Gastrocnemius medialis (tissue), 4 donors: Measurements from ENCODE around the gene CHERP. TPM values are rescaled to one million over a fixed set of nuclear protein-coding genes. Genes with fewer than 3 reads are reported as not detected.

Experiments
- ATAC-seq, 2 donors: fragments of 150-250 bp; one replicate each; pipeline ENCODE4 v1.9.1; 2016
- DNase-seq, 2 donors: peaks; one replicate each; pipeline ENCODE4 v3.0.0-alpha.2; 2019
- H3K27ac ChIP-seq, 4 donors: fragments of 200-600 bp; sonication (generic); 1 replicate in 1 of 4; 2 replicates in 3 of 4; pipeline ENCODE4 v1.5.1; 2016 to 2018; ENCODE audit warnings: mild to moderate bottlenecking in 2 of 4, moderate library complexity in 1 of 4
- H3K27me3 ChIP-seq, 3 donors: fragments of 200-600 bp; sonication (generic) in 2 of 3; 1 replicate in 1 of 3; 2 replicates in 2 of 3; pipeline versions ENCODE4 v1.5.1 to v1.6.0; 2016 to 2019; ENCODE audit warnings: mild to moderate bottlenecking in 1 of 3, moderate library complexity in 1 of 3
- H3K36me3 ChIP-seq, 2 donors: fragments of 200-600 bp; sonication (generic) in 1 of 2; one replicate each; pipeline ENCODE4 v1.5.1; 2017 to 2018
- H3K4me1 ChIP-seq, 2 donors: fragments of 200-600 bp; sonication (generic) in 1 of 2; one replicate each; pipeline ENCODE4 v1.5.1; 2016 to 2017; ENCODE audit warnings: mild to moderate bottlenecking in 2 of 2
- H3K4me3 ChIP-seq, 4 donors: fragments of 200-600 bp; sonication (generic) in 3 of 4; 1 replicate in 1 of 4; 2 replicates in 3 of 4; pipeline ENCODE4 v1.5.1; 2016 to 2019; ENCODE audit warnings: mild to moderate bottlenecking in 2 of 4
- H3K9me3 ChIP-seq, 3 donors: fragments of 200-600 bp; sonication (generic) in 2 of 3; 1 replicate in 1 of 3; 2 replicates in 2 of 3; pipeline ENCODE4 v1.5.1; 2016 to 2019
- CTCF ChIP-seq, 5 experiments: fragments of 450-650 bp in 3 of 5; fragments of 200-600 bp in 2 of 5; sonication (generic) in 2 of 5; IDR thresholded peaks in 4 of 5; conservative IDR thresholded peaks in 1 of 5; 1 replicate in 4 of 5; 2 replicates in 1 of 5; pipeline ENCODE4 v1.5.1; 2016 to 2019; ENCODE audit warnings: antibody characterized with exemption in 5 of 5, mild to moderate bottlenecking in 3 of 5, moderate library complexity in 3 of 5
- POLR2A ChIP-seq, 2 donors: fragments of 450-650 bp; IDR thresholded peaks; one replicate each; pipeline ENCODE4 v1.6.1; 2017; ENCODE audit warnings: antibody characterized with exemption in 2 of 2, mild to moderate bottlenecking in 2 of 2, moderate library complexity in 2 of 2
- in situ Hi-C, 4 donors: fragments of 200-750 bp; cut with MboI; loops; one replicate each; pipeline versions ENCODE4 v1.15.0 to v1.8.0; 2017; ENCODE audit warnings: low sequenced_read_pairs in 4 of 4
- intact Hi-C: fragments of 100-400 bp; cut with DNase I; formaldehyde crosslinking; loops from one replicate; pipeline ENCODE4 v1.15.1; 2023; ENCODE audit warnings: low total_unique reads
- total RNA-seq, 4 donors: library from RNA; depleted of rRNA; stranded (reverse); fragments of >200 nt; gene quantifications; one replicate each; pipeline versions ENCODE4 v1.1.0 to v1.2.3, GENCODE V29; 2016

The CHERP gene
- total RNA-seq, 4 donors from 2014 or later, result 7.4 to 12.1 (median 9.8) TPM

DNA sequence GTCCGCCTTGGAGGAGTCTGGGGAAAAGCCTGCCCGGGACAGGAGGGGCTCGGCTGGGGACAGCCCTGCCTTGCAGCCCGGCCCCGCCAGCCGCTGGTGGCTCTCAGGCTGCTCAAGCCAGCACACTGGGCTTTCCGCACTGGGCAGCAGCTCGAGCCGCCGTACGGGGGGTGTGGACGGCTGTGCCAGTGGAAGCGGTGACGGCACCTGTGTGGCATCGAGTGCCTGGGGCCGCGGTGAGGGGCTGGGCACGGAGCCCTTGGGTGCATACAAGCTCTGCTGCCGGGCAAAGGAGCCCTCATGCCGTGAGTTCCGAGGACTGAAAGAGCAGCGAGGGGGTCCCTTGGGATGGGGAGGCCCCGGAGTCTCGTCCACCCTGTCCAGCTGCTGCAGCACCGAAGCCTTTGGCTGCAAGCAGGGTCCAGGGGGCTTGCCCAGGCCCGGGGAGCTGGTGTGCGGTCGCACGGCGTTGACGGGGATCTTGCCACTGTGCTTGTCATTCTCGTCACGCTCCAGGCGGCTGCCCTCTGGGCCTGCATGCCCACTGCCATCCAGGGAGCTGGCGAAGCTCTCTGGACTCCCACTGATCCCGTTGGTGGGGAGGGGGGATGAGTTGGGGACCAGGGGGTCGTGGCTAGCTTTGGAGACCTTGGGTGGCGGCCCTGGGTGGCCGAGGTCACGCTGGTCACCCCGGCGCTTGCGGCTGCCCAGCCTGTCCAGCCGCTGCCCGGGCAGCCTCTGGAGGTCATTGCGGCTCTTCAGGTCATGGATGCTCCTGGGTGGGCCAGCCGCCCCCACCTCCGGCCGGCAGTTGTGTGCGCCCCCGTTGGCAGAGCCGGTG, 34.7 kb upstream of the CHERP start:
- in situ Hi-C loops, result no loop called here

GRCh38 chr19:16575861-16576689, 33.8 kb upstream of the CHERP start:
- H3K4me1 ChIP-seq, result peaks cover 60 to 69% of the 10 kb centered on the region in 2 donors
- no peak overlapping the region for H3K4me3 ChIP-seq
- no peak for TF ChIP-seq CTCF (IDR thresholded peaks at IDR 0.05 in 4 of 5, conservative IDR thresholded peaks at IDR 0.05 in 1 of 5)
- no peak for TF ChIP-seq POLR2A (IDR thresholded peaks at IDR 0.05)
- ATAC-seq, result no peak
- in situ Hi-C loops (no loop called here), intact Hi-C loops (no loop called here)
- no peak for DNase-seq
- no peaks in the 10 kb centered on the region for H3K9me3 ChIP-seq
- peaks cover 0 to 17% of the 10 kb centered on the region in 2 donors for H3K36me3 ChIP-seq
- no peaks in the 10 kb centered on the region for H3K27me3 ChIP-seq
- peak overlapping the region; percentile 90 to 97 (median 95) for H3K27ac ChIP-seq

More for the DNA sequence above, 34.7 kb upstream of the CHERP start:
- peaks cover 61 to 71% of the 10 kb centered on the region in 2 donors for H3K4me1 ChIP-seq
- no peak for TF ChIP-seq POLR2A (IDR thresholded peaks at IDR 0.05)
- TF ChIP-seq CTCF (IDR thresholded peaks at IDR 0.05 in 4 of 5, conservative IDR thresholded peaks at IDR 0.05 in 1 of 5), result no peak
- ATAC-seq, result no peak
- H3K36me3 ChIP-seq, result peaks cover 0 to 17% of the 10 kb centered on the region in 2 donors
- no peaks in the 10 kb centered on the region for H3K9me3 ChIP-seq
- intact Hi-C loops, result no loop called here
- no peak overlapping the region for H3K4me3 ChIP-seq
- DNase-seq, result no peak
- H3K27me3 ChIP-seq, result no peaks in the 10 kb centered on the region
- H3K27ac ChIP-seq, result peak overlapping the region; percentile 90 to 97 (median 95)

- Histone ChIP-seq H3K4me3 (no peak overlapping the region), H3K36me3 (peaks cover 0 to 17% of the 10 kb centered on the region in 2 donors), H3K9me3 (no peaks in the 10 kb centered on the region), H3K27me3 (no peaks in the 10 kb centered on the region), H3K4me1 (peaks cover 54 to 69% of the 10 kb centered on the region in 2 donors), H3K27ac (peak overlapping the region; percentile 90 to 97 (median 95))
- ATAC-seq, result peak; percentile 48 to 55
- intact Hi-C loops (no loop called here), in situ Hi-C loops (no loop called here)
- peak; percentile 34 to 49 for TF ChIP-seq POLR2A (IDR thresholded peaks at IDR 0.05)
- TF ChIP-seq CTCF (IDR thresholded peaks at IDR 0.05 in 4 of 5, conservative IDR thresholded peaks at IDR 0.05 in 1 of 5), result no peak
- peak; percentile 67 to 78 for DNase-seq
Observed at GRCh38 chr19:16575282-16575681, 33.0 kb upstream of the CHERP start.

GRCh38 chr19:16573925-16574324, 31.7 kb upstream of the CHERP start:
- Histone ChIP-seq H3K4me3 (peak overlapping the region in 3 of 4 donors; percentile 69 to 82 (median 80)), H3K4me1 (peaks cover 48 to 60% of the 10 kb centered on the region in 2 donors), H3K27ac (peak overlapping the region; percentile 90 to 97 (median 95)), H3K9me3 (no peaks in the 10 kb centered on the region), H3K27me3 (no peaks in the 10 kb centered on the region), H3K36me3 (peaks cover 0 to 17% of the 10 kb centered on the region in 2 donors)
- ATAC-seq, result no peak
- intact Hi-C loops, result loop anchor here (2.0 kb wide), 2 partner anchors 55 to 87 kb away; partner anchors contain the start of genes MED26, SMIM7 and TMEM38A
- no peak for TF ChIP-seq POLR2A (IDR thresholded peaks at IDR 0.05)
- no peak for TF ChIP-seq CTCF (IDR thresholded peaks at IDR 0.05 in 4 of 5, conservative IDR thresholded peaks at IDR 0.05 in 1 of 5)
- no peak for DNase-seq
- in situ Hi-C loops, result loop anchor here in 1 of 4 donors (25.0 kb wide), 1 partner anchor 263 kb away; the partner anchor contains the start of gene SIN3B
